NCI-H82 treated with DMSO at 0.1 percent for 48 hours (cell line): ENCODE results near the gene AATF.

Source experiments
- DNase-seq: peaks from one replicate; lab custom pipeline; 2025; ENCODE audit not compliant: unreplicated experiment; lab: John Stamatoyannopoulos, UW

AATF gene

GRCh38 chr17:36978810-36979564 lies 30.2 kb downstream of the AATF start:
- no peak for DNase-seq

- DNase-seq, result no peak
Observed at GRCh38 chr17:36979565-36979941, 30.8 kb downstream of the AATF start.

GRCh38 chr17:36980280-36980761 lies 31.6 kb downstream of the AATF start:
- DNase-seq, result peak; percentile 81

GRCh38 chr17:36983618-36984017 lies 34.9 kb downstream of the AATF start:
- DNase-seq, result no peak

- no peak for DNase-seq
Observed at GRCh38 chr17:36989173-36989572, 40.4 kb downstream of the AATF start.

GRCh38 chr17:36992701-36993100 lies 43.9 kb downstream of the AATF start:
- no peak for DNase-seq

GRCh38 chr17:36993227-36993626 lies 44.5 kb downstream of the AATF start:
- DNase-seq, result no peak

GRCh38 chr17:36994438-36994837 lies 45.7 kb downstream of the AATF start:
- no peak for DNase-seq

- no peak for DNase-seq
Observed at GRCh38 chr17:36999471-36999870, 50.7 kb downstream of the AATF start.

- DNase-seq, result no peak
Observed at GRCh38 chr17:37016780-37017179, 68.0 kb downstream of the AATF start.

GRCh38 chr17:37017404-37017803 lies 68.7 kb downstream of the AATF start:
- DNase-seq, result no peak

GRCh38 chr17:37019117-37019740 lies 70.5 kb downstream of the AATF start:
- DNase-seq, result no peak

- DNase-seq, result no peak
Observed at GRCh38 chr17:37019741-37020129, 71.0 kb downstream of the AATF start.

GRCh38 chr17:37024181-37024637 lies 75.5 kb downstream of the AATF start:
- DNase-seq, result no peak

GRCh38 chr17:37025238-37025637 lies 76.5 kb downstream of the AATF start:
- DNase-seq, result no peak

GRCh38 chr17:37025847-37026530 lies 77.2 kb downstream of the AATF start:
- no peak for DNase-seq

GRCh38 chr17:37026531-37026869 lies 77.7 kb downstream of the AATF start:
- DNase-seq, result no peak

GRCh38 chr17:37028040-37028439 lies 79.3 kb downstream of the AATF start:
- DNase-seq, result no peak

GRCh38 chr17:37031493-37032083 lies 82.8 kb downstream of the AATF start:
- no peak for DNase-seq

- no peak for DNase-seq
Observed at GRCh38 chr17:37037590-37038155, 88.9 kb downstream of the AATF start.

- peak; percentile 55 for DNase-seq
Observed at GRCh38 chr17:37039269-37039668, 90.5 kb downstream of the AATF start.
